A673 (cell line): ENCODE measurements around the gene ZNF428.

ENCODE experiments used
- CTCF ChIP-seq: fragments of 300-800, 200-600 bp; sonication (generic); conservative IDR thresholded peaks from 2 replicates; pipeline ENCODE4 v1.5.1; 2017; ENCODE audit warnings: low read depth, mild to moderate bottlenecking, antibody characterized with exemption, low read length, moderate library complexity, mixed read lengths
- EZH2 ChIP-seq: fragments of 200-600 bp; sonication (generic); IDR thresholded peaks from 2 replicates; pipeline ENCODE4 v1.6.1; 2017; ENCODE audit warnings: borderline replicate concordance, low read depth, mild to moderate bottlenecking, mixed read lengths, antibody characterized with exemption, low read length; ENCODE audit not compliant: poor library complexity, severe bottlenecking

GRCh38 chr19:43589277-43589676, 30.2 kb downstream of the ZNF428 start:
- no peak for TF ChIP-seq CTCF
- TF ChIP-seq EZH2: no peak
